NCI-H748 treated with DMSO at 0.1 percent for 48 hours (cell line): Measurements from ENCODE around the gene FGFRL1.

ENCODE experiments used
- DNase-seq: peaks from one replicate; lab custom pipeline; 2025; lab: John Stamatoyannopoulos, UW

Gene FGFRL1, protein sequence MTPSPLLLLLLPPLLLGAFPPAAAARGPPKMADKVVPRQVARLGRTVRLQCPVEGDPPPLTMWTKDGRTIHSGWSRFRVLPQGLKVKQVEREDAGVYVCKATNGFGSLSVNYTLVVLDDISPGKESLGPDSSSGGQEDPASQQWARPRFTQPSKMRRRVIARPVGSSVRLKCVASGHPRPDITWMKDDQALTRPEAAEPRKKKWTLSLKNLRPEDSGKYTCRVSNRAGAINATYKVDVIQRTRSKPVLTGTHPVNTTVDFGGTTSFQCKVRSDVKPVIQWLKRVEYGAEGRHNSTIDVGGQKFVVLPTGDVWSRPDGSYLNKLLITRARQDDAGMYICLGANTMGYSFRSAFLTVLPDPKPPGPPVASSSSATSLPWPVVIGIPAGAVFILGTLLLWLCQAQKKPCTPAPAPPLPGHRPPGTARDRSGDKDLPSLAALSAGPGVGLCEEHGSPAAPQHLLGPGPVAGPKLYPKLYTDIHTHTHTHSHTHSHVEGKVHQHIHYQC

DNA sequence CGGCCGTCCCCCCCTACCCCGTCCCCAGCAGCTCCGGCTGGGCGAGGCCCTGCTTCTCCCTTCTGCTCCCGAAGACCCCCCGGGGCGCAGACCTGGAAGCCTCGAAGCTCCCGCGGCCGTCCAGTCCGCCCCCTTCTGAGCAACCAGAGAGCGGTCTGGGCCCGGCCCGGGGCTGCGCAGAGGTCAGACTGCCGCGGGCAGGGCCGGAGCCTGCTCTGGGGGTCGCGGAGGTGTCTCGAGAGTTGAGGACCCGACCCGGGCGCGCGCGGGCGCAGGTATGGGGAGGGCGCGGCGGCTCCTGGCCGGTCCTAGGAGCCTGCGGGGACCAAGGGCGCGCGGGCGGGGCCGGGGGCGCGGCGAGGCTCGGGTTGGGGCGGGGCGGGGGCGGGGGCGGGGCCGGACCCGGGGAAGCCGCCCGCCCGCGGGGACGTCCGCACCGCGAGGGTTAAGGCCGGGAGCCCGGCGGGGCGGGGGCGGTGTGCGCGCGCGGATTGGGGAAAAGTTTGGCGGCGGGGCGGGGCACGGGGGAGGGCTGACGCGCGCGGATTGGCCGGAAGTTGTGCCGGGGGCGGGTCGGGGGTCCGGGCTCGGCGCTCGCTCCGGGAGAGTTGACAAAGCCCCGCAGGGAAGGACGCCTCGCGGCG is at the start of gene FGFRL1:
FGFRL1 (plus strand) TSS at position 605 of the 644 bp plus-strand sequence. CDS start 860 bp downstream, outside the sequence.
- DNase-seq, result peak; percentile 19

DNA sequence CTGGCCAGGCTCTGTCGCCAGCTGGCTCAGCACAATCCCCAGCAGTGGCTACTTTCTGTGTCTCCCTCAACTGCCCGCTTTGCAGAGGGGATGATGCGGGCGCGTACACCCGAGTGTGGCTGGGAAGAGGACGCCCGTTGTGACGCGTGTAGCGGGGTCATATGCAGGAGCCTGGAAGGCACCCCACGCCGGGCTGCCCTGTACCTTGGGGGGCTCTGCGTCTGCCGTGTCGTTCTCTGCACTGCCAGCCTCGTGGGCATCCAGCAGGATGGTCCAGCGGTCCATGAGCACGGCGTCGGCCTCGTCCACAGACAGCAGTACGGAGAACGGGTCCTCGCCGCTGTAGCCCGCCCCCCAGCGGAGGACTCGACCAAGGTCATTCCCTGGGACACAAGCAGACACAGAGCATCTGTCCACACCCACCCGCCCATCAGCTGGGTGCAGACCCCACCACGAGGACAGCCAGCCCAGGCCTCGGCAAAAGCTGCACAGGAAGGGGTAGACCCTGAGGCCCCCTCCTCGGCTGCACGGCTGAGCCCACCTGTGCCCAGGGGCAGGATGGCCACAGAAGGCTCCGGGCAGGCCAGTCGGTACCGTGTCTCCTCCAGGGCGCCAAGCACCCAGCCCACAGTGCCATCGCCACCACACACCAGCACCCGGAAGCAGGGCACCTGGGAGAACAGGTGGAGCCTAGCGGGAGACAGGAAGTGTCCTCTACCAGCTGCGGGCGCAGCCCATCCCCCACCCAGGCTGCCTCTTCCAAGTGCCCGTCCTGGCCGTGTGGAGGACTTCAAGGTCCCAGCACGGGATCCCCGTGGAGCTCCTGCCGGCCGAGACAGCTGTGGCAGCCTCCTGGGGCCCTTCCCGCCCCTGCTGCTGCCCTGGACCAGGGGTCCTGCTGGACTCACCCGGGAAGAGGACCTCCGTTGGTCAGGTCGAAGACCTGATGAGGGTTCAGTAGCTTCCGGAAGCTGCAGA is 48.9 kb upstream of the FGFRL1 start:
- no peak for DNase-seq

DNA sequence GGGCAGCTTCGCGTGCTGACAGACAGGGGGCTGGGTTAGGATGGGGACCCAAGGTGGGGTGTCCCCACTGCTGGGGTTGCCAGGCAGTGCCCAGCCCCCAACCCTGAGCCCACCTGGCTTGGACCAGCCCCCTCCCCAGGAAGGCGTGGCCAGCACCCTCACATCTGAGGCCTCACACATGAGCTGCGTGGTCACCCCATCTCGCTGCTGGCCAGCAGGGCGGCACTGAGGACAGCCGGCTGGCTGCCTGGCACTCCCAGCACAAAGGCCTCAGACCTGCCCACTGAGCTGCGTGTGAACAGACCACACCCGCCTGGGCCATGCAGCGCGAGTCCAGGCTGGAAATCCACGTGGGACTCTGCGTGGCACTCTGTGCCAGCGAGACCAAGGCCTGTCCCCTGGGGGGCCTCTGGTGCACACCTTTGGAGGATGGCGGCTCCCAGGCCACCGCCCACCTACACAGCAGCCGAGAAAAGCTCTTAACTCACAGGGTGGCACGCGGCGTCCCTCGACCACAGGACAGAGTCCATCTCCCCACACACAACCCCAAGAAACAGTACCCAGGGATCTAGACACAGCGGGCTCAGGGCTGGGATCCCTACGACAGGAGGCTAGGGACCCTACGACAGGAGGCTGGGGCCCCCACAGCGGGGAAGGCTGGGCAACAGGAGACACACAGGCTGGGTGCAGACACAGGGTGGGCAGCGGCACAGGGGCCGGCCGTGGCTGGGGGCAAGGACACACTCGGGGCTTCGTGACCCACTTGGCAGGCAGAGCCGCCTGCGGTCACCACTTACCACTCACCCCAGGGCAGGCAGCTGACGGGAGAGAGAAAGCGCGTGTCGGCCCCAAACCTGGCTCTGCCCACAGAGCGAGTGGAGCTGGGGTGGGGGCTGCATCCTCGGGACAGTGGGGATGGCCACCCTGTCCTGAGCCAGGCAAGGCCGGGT is 47.9 kb upstream of the FGFRL1 start:
- no peak for DNase-seq

DNA sequence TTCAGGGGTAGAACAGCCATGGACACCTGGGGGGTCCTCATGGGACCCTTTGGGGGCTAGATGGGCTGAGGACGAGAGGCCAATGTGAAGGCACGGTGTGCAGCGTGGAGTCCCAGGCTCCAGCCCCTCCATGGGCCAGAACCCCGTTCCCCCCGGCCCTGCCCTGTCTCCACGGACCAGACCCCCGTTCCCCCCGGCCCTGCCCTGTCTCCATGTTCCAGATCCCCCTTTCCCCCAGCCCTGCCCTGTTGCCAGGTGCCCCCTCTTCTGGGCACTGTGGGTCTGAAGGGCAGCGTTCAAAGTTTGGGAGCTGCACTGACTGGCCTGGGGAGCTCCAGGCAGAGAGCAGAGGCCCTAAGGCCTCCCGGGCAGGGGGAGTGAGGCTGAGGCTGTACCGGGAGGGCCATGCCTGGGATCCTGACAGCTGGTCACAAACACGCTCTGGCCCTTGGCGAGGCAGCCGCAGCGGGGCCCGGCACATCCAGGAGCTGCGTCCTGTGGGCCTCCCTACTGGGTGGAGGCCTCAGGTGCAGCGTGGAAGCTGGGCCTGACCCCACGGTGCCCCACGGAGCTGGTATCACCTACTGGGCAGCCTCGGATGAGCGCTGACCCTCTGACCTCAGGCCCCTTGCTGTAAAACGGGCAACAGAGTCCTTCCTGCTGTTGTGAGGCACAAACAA is 46.9 kb upstream of the FGFRL1 start:
- no peak for DNase-seq

DNA sequence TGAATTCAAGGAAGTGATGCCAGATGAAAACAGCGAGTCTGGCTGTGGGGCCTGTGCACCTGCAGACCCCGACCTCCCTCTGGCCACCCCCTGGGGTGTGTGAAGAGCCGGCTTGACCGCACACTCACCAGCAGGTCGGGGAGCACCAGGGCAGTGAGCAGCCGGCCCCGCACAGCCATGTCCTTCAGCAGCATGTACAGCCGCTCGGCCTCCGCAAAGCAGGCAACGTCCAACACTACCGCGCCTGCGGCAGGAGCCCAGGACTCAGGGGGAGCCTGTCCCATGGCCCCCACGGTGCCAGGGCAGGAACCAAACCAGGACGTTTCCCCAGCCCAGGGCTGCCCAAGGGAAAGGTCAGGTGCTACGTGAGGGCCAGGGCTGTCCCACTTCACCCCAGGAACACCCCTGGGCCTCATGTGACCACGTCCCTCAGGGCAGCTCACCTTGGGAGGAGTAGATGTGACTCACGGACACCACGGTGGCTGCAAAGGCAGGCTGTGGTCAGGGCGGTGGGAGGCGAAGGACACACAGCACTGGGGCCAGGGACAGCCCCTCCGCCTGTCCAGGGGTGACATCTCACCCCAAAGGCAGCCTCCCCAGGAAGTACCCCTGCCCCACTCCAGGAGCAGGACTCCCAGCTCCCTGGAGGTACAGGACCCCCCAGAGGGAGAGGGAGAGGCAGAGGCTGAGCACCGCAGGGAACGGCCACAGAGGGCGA is 46.2 kb upstream of the FGFRL1 start:
- DNase-seq, result no peak

DNA sequence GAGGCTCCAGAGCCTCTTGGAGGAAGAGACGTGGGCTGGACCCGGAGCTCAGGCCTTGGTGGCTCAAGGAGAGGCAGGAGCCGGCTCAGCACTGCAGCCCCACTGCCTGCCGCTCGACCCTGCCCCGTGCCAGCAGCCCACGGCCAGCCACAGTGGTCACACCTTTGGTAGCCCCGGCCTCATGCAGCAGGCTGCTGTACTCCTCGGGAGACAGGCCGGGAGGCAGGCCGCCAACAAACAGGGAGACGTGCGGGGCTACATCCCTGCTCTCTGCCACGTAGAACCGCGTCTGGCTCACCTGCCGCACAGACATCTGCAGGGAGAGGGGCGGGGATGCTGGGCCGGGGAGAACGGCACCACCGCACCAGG is 45.7 kb upstream of the FGFRL1 start:
- no peak for DNase-seq

DNA sequence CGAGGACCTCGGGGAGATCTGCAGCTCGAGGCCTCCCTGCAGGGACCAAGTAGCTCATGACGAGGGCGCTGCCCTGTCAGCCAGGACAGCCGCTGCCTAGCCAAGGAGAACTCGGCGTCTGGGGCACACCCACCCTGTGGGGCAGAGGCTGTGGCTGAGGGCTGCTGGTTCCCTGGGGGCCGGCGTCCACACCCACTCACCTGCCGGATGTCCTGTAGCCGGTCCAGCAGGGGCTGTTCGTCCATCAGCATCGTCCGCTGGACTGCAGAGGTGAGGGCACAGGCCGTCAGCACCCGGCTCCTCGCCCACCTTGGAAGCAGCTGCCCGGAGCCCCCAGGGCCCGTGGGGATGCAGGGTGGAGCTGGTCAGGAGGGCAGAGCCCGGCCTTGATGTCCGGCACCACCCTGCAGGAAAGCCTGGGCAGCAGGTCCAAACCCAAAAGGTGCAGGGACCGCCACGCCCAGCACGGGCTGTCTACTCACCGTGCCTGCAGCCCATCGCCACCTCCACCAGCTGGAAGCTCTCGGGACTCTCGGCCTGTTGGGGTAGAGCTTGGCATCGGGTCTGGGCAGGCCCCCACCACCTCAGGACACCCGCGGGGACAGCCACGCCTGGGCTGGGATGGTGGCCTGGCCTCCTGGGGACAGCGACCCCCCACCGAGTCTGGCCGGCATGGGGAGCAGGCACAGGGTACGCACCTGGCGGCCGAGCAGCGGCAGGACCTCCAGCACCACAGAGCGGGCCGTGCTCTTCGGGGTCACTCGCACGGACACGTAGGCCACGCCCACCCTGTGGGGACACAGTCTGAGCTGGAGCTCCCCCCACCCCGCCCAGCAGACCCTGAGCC is 44.9 kb upstream of the FGFRL1 start:
- DNase-seq, result no peak

DNA sequence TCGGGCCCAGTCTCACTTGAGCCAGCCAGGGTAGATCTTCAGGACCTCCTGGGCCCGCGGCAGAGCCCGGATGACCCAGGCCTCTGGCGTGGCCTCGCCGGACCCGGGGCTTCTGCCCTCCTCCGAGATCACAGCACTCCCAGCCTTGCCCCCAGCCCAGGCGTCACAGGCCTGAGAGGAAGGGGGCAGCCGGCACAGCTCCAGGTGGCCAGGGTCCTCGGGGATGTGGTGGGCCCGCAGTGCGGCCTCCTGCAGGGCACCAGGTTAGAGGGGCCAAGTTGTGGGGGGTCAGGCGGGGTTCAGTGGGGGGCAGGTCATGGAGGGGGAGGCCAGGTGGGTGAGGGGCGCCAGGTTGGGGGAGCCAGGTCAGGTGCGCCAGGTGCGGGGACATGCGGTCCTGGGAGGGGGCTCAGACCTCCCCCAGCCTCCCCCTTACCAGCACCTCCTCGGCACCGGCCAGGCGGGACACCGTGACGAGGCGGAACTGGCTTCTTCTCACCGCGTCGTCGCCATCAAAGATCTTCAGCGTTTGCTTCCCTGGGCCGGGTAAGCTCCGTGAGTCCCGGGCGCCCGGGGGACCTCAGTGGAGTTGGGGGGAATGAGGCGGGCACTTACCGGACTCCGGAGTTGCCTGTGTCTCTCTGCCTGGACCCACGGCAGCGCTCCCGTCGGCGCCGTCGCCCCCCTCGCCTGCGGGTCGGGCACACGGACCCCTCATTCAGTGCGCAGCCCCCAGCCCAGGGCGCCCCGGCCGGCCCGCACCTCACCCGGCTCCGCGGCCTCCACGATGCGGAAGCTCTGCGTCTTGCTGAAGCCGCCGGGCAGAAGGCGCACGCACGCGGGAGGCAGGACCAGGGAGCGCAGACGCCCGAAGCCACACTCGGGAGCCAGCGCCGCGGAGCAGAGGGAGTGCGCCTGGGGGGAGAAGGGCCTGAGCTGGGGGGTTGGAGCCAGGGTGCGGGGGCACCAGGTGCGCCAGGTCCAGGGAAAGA is 44.0 kb upstream of the FGFRL1 start:
- no peak for DNase-seq

DNA sequence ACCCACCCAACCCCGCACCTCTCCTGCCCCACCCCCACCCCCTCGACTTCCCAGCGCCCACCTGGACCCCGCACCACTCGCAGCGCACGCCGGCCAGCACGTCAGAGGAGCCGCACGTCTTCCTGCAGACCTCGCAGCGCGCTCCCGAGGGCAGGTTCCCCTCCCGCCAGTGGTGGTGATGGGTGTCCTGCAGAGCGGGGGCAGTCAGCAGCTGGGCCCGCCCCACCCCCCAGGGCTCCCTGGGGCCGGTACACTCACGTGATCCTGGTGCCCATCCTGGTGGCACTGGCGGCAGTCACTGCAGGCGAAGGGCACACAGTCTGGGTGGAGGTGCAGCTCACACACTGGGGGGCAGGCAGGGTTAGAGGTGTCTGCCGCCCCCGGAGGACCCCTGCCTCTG is 43.2 kb upstream of the FGFRL1 start:
- DNase-seq, result no peak

DNA sequence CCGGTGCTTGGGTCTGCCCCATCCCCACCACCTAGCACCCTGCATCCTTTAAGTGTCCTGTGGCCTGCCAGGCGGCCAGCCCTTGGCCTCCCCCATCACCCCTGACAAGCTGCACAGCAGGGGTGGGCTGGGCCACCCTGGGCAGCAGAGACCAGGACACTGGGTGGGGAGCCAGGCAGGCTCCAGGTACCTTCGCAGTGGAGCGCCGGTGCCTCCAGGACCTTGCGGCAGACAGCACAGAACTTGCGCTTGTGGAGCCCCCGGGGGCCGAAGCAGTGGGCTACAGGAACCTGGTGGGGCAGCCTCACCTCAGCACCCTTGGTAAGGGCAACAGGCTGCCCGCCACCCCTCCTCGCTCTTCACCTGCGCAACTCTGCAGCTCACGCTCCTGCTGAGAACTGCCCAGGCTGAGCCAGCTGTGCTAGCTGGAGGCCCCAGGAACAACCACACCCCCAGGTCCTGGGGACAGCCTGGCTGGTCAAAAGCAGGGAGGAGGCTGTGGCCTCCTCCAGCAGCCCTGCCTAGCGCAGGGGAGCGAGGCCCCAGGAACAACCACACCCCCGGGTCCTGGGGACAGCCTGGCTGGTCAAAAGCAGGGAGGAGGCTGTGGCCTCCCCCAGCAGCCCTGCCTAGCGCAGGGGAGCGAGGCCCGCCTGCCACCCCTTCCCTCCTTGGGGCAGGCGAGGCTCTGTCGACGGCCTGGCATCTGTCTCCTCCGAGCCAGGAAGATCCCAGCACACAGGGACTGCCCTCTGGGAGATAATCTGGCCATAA is 42.6 kb upstream of the FGFRL1 start:
- DNase-seq, result no peak

DNA sequence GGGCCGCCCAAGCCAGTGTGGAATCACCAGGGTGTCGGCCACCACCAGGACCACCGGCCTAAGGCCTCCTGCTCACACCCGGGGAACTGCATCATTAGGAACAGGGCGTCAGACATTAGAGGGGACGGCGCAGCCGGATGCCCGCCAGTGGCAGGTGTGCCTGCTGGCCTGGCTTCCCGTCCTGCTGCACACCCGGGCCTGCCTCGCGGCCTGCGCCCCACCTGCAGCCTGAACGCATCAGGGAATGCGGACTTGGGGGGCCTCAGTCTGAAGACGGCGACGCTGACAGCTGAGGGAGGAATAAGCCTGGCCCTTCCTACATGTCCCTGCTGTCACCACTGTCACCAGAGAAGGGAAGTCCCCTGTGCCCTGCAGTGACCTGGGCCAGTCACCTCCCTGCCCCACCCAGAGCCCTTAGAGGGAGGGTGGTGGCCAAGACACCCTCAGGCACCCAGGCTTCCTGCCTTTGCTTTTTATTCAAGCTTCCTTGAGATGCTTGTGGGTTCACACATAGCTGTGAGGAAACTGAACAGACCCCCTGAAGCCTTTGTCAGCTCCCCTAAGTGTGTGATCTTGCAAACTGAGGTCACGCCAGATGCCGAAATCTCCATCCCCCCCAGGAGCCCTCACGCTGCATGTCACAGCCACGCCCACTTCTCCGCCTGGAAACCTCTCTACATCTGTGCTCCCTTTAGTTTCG is 41.2 kb upstream of the FGFRL1 start:
- DNase-seq, result no peak

DNA sequence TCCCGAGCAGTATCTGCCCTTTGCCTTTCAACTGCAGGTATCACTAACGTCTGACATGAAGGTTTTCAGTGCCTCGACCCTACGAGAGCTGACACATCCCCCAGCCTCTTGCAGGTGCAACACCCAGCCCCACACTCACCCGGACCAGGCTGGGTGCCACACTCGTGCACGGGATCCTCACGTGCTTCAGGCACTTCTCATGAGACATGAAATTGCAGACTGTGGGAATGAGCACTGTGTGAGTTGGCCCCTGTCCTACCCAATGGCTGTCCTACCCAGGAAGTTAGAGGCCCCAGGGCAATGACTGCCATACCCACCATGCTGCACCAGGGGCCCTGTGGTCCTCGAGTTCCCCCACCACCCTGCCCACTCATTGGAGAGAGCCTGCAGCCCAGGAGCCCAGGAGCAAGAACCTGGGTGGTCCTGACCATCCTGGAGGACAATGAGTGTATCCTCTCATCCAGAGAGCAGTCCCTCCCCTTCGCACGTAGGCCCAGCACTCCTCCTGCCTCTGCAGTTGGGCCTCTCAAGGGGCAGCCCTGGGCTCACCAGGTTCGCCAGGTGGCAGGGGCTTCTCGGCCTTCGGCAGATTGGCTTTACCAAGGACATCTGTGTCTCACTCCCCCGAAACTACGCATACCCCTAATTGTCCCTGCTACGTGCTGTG is 40.4 kb upstream of the FGFRL1 start:
- DNase-seq, result no peak

DNA sequence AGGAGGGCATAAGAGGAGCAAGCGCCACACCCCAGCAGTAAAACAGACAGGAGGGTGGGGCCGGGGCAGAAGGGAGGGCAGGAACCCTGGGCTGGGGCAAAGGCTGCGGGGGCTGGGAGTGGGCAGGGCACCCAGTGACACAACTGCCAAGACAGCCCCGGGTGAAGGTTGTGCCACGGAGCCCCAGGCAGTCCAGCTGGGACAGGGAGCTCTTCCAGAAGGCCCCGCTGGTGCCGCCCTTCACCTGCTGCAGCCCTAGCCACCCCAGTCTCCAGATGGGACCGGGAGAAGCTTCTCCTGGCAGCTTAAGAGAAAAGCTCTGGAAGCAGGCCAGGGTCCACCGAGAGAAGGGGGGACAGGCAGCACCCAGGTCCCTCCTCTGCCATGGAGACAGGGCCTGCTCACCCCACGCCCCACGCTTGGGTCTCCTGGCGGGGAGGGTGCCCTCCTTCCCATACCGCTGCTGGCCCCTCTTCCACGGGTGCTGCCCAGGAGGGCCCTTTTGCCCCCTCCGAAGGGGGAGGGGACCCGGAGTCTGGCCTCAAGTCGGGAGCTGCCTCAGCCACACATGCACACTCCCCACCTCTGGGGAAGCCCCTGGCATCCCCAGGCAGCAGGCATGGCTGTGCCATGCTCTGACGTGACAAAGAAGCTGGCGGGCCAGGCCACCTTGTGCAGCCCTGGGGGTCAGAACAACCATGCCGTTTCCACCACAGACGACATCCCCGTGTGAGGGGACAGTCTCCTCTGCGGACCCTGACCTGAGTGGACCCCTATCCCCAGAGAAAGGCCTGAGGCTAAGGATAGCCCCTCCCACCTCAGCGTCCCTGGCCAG is 39.5 kb upstream of the FGFRL1 start:
- no peak for DNase-seq

DNA sequence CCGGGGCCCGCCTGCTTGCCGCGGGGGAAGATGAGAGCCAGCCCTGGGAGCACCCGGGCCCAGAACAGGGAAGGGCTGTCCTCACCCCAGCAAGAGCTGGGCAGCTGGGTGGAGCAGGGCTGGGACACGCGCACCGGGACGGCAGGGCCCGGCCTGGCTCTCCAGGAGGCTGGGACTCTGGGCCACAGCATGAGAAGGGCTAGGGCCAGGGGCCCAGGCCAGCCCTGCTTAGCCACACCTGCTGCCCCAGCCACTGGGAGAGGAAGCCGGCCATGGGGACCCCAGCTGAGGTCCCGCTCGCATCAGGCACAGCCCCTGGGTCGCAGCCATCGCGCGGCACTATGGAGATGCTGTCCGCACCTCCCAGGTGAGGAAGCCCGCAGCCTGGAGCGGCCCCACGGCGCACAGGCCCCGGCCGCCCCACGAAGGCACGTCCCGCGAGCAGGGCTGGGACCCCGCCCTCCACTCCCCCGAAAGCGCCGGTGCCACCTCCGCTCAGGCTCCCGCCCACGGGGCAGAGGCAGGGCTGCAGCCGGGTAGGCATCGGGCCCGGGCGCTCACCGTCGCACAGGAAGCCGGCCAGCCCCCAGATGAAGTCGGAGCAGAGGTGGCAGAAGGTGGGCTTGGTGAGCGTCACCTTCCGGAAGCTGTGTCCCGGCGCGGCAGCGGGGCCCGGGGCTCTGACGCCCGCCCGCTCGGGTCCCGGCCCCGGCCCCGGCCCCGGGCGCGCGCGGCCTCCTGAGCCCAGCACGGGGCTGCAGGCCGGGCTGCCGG is 38.6 kb upstream of the FGFRL1 start:
- no peak for DNase-seq
